ENCODE measurements around the gene JAM2. TPM values are rescaled to one million over a fixed set of nuclear protein-coding genes. Genes with fewer than 3 reads are reported as not detected.

JAM2 gene
- total RNA-seq, 4 donors from 2014 or later, result 2.3 to 6.1 (median 3.7) TPM

DNA sequence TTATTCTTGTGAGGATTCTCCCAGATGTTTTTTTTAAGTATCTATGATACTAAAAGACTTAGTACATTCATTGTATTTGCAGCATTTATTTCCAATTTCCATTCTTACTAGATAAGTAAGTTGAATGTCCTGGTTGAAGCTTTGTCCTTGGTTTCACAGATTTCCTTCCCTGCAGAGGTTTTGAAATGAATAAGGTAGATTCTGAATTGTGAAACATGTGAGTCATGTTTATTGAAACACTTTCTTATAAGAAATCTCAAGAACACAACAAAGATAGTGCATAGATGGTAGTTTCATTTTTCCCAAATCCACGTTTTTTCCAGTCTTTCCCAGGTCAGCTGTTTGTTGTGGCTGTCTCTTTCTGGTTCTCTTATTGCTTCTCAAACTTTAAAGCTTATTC, 120.5 kb downstream of the JAM2 start:
- in situ Hi-C loops (cut with MboI; ENCODE audit: low sequenced_read_pairs in 4 of 4), result no loop called here
- no peak for ATAC-seq
- H3K4me3 ChIP-seq, result no peak overlapping the region
- TF ChIP-seq POLR2A (IDR thresholded peaks at IDR 0.05), result no peak
- TF ChIP-seq, protein P1, sequence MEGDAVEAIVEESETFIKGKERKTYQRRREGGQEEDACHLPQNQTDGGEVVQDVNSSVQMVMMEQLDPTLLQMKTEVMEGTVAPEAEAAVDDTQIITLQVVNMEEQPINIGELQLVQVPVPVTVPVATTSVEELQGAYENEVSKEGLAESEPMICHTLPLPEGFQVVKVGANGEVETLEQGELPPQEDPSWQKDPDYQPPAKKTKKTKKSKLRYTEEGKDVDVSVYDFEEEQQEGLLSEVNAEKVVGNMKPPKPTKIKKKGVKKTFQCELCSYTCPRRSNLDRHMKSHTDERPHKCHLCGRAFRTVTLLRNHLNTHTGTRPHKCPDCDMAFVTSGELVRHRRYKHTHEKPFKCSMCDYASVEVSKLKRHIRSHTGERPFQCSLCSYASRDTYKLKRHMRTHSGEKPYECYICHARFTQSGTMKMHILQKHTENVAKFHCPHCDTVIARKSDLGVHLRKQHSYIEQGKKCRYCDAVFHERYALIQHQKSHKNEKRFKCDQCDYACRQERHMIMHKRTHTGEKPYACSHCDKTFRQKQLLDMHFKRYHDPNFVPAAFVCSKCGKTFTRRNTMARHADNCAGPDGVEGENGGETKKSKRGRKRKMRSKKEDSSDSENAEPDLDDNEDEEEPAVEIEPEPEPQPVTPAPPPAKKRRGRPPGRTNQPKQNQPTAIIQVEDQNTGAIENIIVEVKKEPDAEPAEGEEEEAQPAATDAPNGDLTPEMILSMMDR (IDR thresholded peaks at IDR 0.05 in 4 of 5, conservative IDR thresholded peaks at IDR 0.05 in 1 of 5), result no peak
- no peaks in the 10 kb centered on the region for H3K27me3 ChIP-seq
- peaks cover 4 to 66% of the 10 kb centered on the region in 2 donors for H3K36me3 ChIP-seq
- intact Hi-C loops (cut with DNase I; ENCODE audit: low total_unique reads), result no loop called here
- no peak for DNase-seq
- no peaks in the 10 kb centered on the region for H3K9me3 ChIP-seq
- peaks cover 0 to 8% of the 10 kb centered on the region in 2 donors for H3K4me1 ChIP-seq
- H3K27ac ChIP-seq, result no peak overlapping the region

DNA sequence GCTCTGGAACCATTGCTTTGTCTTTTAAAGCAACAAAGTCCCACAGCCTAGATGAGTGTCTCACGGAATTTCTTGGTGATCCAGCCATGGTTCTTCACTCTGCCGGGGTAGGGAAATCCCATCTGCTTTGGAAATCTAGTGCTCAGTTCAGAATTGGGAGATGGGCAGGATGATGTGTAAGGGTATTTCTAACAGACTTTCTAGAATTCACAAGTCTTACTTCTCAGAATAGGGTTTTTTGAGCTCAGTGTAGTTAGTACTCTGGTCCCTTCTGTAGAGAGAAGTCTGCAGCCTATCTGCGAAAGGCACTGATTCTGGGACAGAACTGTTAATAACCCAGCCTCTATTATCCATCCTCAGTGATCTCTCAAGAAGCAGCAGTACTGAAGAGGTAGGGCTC, 121.0 kb downstream of the JAM2 start:
- Histone ChIP-seq H3K36me3 (peaks cover 4 to 70% of the 10 kb centered on the region in 2 donors), H3K9me3 (no peaks in the 10 kb centered on the region)
- intact Hi-C loops (cut with DNase I; ENCODE audit: low total_unique reads), result no loop called here

GRCh38 chr21:25760677-25761076, 121.6 kb downstream of the JAM2 start:
- intact Hi-C loops (cut with DNase I; ENCODE audit: low total_unique reads), result no loop called here
- peaks cover 0 to 6% of the 10 kb centered on the region in 2 donors for H3K4me1 ChIP-seq
- TF ChIP-seq, protein P1 (IDR thresholded peaks at IDR 0.05 in 4 of 5, conservative IDR thresholded peaks at IDR 0.05 in 1 of 5), result no peak
- no peak for TF ChIP-seq POLR2A (IDR thresholded peaks at IDR 0.05)
- H3K27ac ChIP-seq, result no peak overlapping the region
- no peaks in the 10 kb centered on the region for H3K27me3 ChIP-seq
- ATAC-seq (no peak), DNase-seq (no peak)
- no peaks in the 10 kb centered on the region for H3K9me3 ChIP-seq
- peaks cover 9 to 77% of the 10 kb centered on the region in 2 donors for H3K36me3 ChIP-seq
- in situ Hi-C loops (cut with MboI; ENCODE audit: low sequenced_read_pairs in 4 of 4), result no loop called here
- H3K4me3 ChIP-seq, result no peak overlapping the region

More for the DNA sequence above, 121.0 kb downstream of the JAM2 start:
- no peak overlapping the region for H3K4me3 ChIP-seq
- H3K27ac ChIP-seq, result no peak overlapping the region
- H3K4me1 ChIP-seq, result peaks cover 0 to 8% of the 10 kb centered on the region in 2 donors
- H3K27me3 ChIP-seq, result no peaks in the 10 kb centered on the region
- TF ChIP-seq POLR2A (IDR thresholded peaks at IDR 0.05), result no peak
- TF ChIP-seq, protein P1 (IDR thresholded peaks at IDR 0.05 in 4 of 5, conservative IDR thresholded peaks at IDR 0.05 in 1 of 5), result no peak
- DNase-seq (no peak), ATAC-seq (no peak)
- in situ Hi-C loops (cut with MboI; ENCODE audit: low sequenced_read_pairs in 4 of 4), result no loop called here

DNA sequence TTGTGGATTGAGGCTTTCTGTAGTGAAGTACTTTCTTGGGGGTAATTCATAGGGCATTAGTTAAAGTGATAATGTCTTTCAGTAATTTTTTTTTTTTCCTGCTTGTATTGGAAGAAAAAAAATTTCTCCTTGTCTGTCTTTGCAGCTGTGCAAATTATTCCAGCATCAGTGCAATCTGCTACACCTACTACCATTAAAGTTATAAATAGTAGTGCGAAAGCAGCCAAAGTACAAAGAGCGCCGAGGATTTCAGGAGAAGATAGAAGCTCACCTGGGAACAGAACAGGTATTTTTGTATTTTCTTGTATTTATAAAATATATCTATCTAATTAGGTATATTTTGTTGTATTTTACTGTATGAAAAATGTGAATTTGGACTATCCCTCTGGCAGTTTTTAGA, 125.0 kb downstream of the JAM2 start:
- no peaks in the 10 kb centered on the region for H3K27me3 ChIP-seq
- no peak overlapping the region for H3K27ac ChIP-seq
- DNase-seq (no peak), ATAC-seq (no peak)
- H3K36me3 ChIP-seq, result peaks cover 9 to 73% of the 10 kb centered on the region in 2 donors
- no peaks in the 10 kb centered on the region for H3K4me1 ChIP-seq
- H3K4me3 ChIP-seq, result no peak overlapping the region
- H3K9me3 ChIP-seq, result no peaks in the 10 kb centered on the region
- TF ChIP-seq, protein P1 (IDR thresholded peaks at IDR 0.05 in 4 of 5, conservative IDR thresholded peaks at IDR 0.05 in 1 of 5), result no peak
- TF ChIP-seq POLR2A (IDR thresholded peaks at IDR 0.05), result no peak
- in situ Hi-C loops (cut with MboI; ENCODE audit: low sequenced_read_pairs in 4 of 4) (no loop called here), intact Hi-C loops (cut with DNase I; ENCODE audit: low total_unique reads) (no loop called here)

Other genes with a start within 250 kb of the JAM2 start
- 10 to 100 TPM; 27.1 to 56.6 (median 39.0) TPM for gene MRPL39, start 31.8 kb upstream of the JAM2 start, total RNA-seq
- gene ATP5PF, start 95.6 kb downstream of the JAM2 start, total RNA-seq, result 100 to 1,000 TPM; 155 to 306 (median 198) TPM
- gene GABPA, start 95.7 kb downstream of the JAM2 start, total RNA-seq, result 10 to 100 TPM; 10.6 to 26.2 (median 15.5) TPM

All from gastrocnemius medialis (tissue), 4 donors.